ENCODE results near the gene HNRNPL.
"Not testable (repeated sequence)": the region's sequence is repeated elsewhere in the genome, so short reads cannot be mapped to it uniquely, and the experiment has no call there.

HNRNPL gene

DNA sequence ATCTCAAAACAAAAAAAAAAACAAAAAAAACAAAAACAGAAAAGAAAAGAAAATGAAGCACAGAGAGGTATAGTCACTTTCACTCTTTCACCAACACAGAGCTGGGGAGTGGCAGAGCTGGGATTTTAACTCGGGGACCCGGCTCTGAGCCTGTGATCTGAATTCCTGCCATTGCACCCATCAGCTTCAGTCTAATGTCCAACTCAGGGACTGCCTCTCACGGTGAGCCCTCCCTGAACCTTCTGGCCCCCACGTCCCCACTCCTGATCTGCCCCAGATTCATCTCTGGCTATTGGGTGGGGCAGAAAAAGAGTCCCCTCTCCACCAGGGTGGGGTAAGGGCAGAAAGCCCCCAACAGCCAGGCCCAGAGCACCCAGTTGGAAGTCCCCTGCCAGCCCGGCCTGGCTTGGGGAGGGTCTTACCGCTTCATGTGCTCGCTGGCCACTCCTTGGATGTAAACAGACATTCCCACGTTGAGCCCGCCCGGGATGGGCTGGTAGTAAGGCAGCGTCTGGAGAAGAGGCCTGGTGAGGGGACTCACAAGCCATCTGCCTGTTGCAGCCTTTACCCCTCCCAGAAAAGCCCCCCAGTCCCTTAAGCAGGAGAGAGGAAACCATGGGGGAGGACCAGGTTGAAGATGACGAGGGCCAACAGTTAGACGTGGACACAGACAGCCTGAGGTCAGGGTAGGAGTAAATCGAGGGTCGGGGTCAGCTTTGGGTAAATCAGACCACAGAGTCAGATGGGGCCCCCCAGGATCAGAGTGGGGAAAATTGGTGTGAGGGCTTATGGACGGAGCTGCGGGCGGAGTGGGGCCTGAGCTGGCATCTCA lies 37.6 kb downstream of the HNRNPL start:
- no peak for TF ChIP-seq POLR2A (IDR thresholded peaks at IDR 0.05; ENCODE audit: extremely low read depth, insufficient read length)
- no peak for DNase-seq (ENCODE audit: low read depth)
- H3K4me3 ChIP-seq (ENCODE audit: low read depth, low read length) = no peak overlapping the region

DNA sequence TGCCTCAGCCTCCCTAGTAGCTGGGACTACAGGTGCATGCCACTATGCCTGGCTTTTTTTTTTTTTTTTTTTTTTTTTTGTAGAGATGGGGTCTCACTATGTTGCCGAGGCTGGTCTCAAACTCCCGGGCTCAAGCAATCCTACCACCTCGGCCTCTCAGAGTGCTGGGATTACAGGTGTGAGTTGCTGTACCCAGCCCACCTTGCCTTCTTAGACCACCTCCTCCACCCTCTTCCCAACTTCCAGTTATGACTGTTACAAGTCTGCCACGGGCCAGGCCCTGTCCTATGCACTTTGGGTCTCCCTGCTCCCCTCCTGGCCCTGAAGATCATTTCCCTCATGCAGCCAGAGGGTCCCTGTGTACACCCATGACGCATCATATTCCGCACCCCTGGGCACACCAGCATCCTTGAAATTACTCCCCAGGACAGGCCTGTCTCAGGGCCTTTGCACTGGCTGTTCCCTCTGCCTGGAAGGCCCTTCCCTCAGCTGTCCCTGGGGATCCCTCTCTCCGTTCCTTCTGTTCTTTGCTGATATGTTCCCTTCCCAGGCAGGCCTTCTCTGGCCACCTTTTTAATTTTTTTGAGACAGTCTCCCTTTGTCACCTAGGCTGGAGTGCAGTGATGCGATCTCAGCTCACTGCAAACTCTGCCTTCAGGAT lies 40.1 kb downstream of the HNRNPL start:
- TF ChIP-seq POLR2A (IDR thresholded peaks at IDR 0.05; ENCODE audit: extremely low read depth, insufficient read length) (no peak), MYC (IDR thresholded peaks at IDR 0.05; ENCODE audit: low read depth, low read length) (no peak), MAX (IDR thresholded peaks at IDR 0.05; ENCODE audit: low read depth, low read length) (no peak)
- TF ChIP-seq, protein P1, sequence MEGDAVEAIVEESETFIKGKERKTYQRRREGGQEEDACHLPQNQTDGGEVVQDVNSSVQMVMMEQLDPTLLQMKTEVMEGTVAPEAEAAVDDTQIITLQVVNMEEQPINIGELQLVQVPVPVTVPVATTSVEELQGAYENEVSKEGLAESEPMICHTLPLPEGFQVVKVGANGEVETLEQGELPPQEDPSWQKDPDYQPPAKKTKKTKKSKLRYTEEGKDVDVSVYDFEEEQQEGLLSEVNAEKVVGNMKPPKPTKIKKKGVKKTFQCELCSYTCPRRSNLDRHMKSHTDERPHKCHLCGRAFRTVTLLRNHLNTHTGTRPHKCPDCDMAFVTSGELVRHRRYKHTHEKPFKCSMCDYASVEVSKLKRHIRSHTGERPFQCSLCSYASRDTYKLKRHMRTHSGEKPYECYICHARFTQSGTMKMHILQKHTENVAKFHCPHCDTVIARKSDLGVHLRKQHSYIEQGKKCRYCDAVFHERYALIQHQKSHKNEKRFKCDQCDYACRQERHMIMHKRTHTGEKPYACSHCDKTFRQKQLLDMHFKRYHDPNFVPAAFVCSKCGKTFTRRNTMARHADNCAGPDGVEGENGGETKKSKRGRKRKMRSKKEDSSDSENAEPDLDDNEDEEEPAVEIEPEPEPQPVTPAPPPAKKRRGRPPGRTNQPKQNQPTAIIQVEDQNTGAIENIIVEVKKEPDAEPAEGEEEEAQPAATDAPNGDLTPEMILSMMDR (IDR thresholded peaks at IDR 0.05; ENCODE audit: low read depth, low read length) = no peak
- no peak for DNase-seq (ENCODE audit: low read depth)

DNA sequence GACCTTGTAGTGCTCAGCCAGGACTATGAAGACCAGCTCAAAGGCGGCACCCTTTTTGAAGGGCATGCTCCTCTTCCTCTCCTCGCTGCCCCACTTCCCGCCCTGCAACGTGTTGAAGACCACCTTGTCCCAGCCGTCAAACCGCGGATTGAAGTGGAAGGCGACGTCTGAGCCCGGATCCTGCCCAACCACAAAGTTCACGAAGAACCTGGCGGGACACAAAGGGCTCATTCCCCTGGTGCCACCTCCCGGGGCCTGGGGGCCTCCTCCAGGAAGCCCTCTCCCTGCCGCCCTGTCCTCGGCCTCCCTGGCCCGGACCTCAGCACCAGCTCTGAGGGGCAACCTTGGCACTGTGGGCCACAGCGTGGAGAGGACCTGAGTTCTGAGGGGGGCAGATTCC lies 41.0 kb downstream of the HNRNPL start:
- no peak overlapping the region for H3K4me3 ChIP-seq (ENCODE audit: low read depth, low read length)
- DNase-seq (ENCODE audit: low read depth) = no peak
- TF ChIP-seq POLR2A (IDR thresholded peaks at IDR 0.05; ENCODE audit: extremely low read depth, insufficient read length) = no peak
- TF ChIP-seq MAX (IDR thresholded peaks at IDR 0.05; ENCODE audit: low read depth, low read length) = no peak
- TF ChIP-seq, protein P1 (IDR thresholded peaks at IDR 0.05; ENCODE audit: low read depth, low read length) = no peak
- no peak for TF ChIP-seq MYC (IDR thresholded peaks at IDR 0.05; ENCODE audit: low read depth, low read length)

More for the DNA sequence above, 40.1 kb downstream of the HNRNPL start:
- H3K4me3 ChIP-seq (ENCODE audit: low read depth, low read length) = no peak overlapping the region

- H3K4me3 ChIP-seq (ENCODE audit: low read depth, low read length); DNase-seq (ENCODE audit: low read depth): not testable (repeated sequence)
These were observed 42.2 kb downstream of the HNRNPL start for GRCh38 chr19:38807374-38808098.

- DNase-seq (ENCODE audit: low read depth) = no peak
- TF ChIP-seq MAX (IDR thresholded peaks at IDR 0.05; ENCODE audit: low read depth, low read length) (no peak), POLR2A (IDR thresholded peaks at IDR 0.05; ENCODE audit: extremely low read depth, insufficient read length) (no peak), MYC (IDR thresholded peaks at IDR 0.05; ENCODE audit: low read depth, low read length) (no peak)
- TF ChIP-seq, protein P1 (IDR thresholded peaks at IDR 0.05; ENCODE audit: low read depth, low read length) = no peak
- no peak overlapping the region for H3K4me3 ChIP-seq (ENCODE audit: low read depth, low read length)
These were observed 43.4 kb downstream of the HNRNPL start for GRCh38 chr19:38806371-38806770.

DNA sequence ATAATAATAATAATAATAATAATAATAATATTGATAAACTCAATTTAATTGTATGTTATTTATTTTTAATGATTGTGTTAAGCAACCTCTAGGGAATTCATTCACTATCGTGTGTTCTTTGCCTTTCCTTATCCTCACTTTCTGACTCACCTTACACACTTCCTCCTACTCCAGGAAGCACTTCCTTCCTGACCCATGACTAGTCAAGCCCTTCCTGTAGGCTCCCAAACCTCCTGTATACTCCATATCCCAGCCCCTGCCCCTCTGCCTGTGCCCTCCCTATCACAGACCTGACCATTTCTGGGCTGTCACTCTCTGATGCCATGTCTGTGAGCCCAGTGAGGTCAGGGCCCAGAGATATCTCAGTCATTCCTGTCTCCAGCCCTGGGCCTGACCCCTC lies 44.6 kb downstream of the HNRNPL start:
- H3K4me3 ChIP-seq (ENCODE audit: low read depth, low read length) = no peak overlapping the region
- no peak for TF ChIP-seq POLR2A (IDR thresholded peaks at IDR 0.05; ENCODE audit: extremely low read depth, insufficient read length)
- no peak for TF ChIP-seq MYC (IDR thresholded peaks at IDR 0.05; ENCODE audit: low read depth, low read length)
- TF ChIP-seq MAX (IDR thresholded peaks at IDR 0.05; ENCODE audit: low read depth, low read length) = no peak
- TF ChIP-seq, protein P1 (IDR thresholded peaks at IDR 0.05; ENCODE audit: low read depth, low read length) = no peak
- DNase-seq (ENCODE audit: low read depth) = no peak
